ENCODE data around the gene POLR3E. TPM values are rescaled to one million over a fixed set of nuclear protein-coding genes. Genes with fewer than 3 reads are reported as not detected.

The POLR3E gene
- total RNA-seq, 1 experiment from 2014 or later: 69.8 TPM

- no peaks in the 10 kb centered on the region for H3K4me1 ChIP-seq (ENCODE audit: insufficient read depth, low read length, poor library complexity, severe bottlenecking)
- peak; percentile 81 for DNase-seq (ENCODE audit: low spot score)
- ChIA-PET CTCF (interaction anchor here (0.5 to 1.1 kb wide), 6 partner anchors 38 to 342 kb away, joined by 3 to 17 read pairs (median 4); no protein-coding TSS in a partner anchor), POLR2A (ENCODE audit: low non-redundant PET) (no interaction called here)
- no peak overlapping the region for H3K4me3 ChIP-seq (ENCODE audit: low read depth, low read length, poor library complexity, severe bottlenecking)
- H3K27ac ChIP-seq (ENCODE audit: low read depth, low read length, poor library complexity, severe bottlenecking): no peak overlapping the region
- intact Hi-C loops (cut with micrococcal nuclease; ENCODE audit: unreplicated experiment): loop anchor here (5.0 kb wide), 2 partner anchors 754 to 1164 kb away; partner anchors contain the start of gene LDAF1
- no peaks in the 10 kb centered on the region for H3K9me3 ChIP-seq (ENCODE audit: low read depth, low read length, poor library complexity, severe bottlenecking)
- H3K36me3 ChIP-seq (ENCODE audit: insufficient read depth, low read length, poor library complexity, severe bottlenecking): peaks cover 39% of the 10 kb centered on the region
- TF ChIP-seq CTCF (conservative IDR thresholded peaks at IDR 0.05; ENCODE audit: low read depth, low read length) (peak; percentile 98), EZH2 (IDR thresholded peaks at IDR 0.05; ENCODE audit: borderline replicate concordance, low read depth, low read length, poor library complexity, severe bottlenecking) (no peak)
- no TSS peak for BruUV-seq (replicated peaks)
- H3K27me3 ChIP-seq (replicated peaks; ENCODE audit: insufficient read depth, low read depth, low read length, poor library complexity): no peaks in the 10 kb centered on the region
Observed at GRCh38 chr16:22321340-22322001, 24.3 kb downstream of the POLR3E start.

DNA sequence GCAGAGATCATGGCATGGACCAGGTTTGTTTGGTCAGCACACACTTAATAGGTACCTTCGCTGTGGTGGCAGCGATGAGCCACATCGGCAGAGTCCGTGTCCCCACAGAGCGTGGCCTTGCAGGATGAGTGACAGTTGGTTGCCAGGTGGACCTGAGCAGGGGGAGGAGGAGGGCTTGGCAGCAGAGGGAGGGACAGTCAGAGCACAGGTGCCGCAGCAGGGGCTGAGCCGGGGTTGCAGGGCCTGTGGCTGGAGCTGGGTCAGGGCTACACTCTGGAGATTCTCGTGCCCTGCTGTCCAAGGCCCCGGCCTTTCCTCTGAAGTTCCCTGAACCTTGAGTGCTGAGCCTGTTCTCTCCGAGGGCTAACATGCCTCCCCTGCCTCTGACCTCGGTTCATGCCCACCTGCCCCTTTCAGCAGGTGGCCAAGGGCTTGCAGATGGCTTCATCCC is 24.8 kb downstream of the POLR3E start:
- BruUV-seq (replicated peaks): no TSS peak
- Histone ChIP-seq H3K9me3 (ENCODE audit: low read depth, low read length, poor library complexity, severe bottlenecking) (no peaks in the 10 kb centered on the region), H3K27me3 (replicated peaks; ENCODE audit: insufficient read depth, low read depth, low read length, poor library complexity) (no peaks in the 10 kb centered on the region), H3K4me1 (ENCODE audit: insufficient read depth, low read length, poor library complexity, severe bottlenecking) (no peaks in the 10 kb centered on the region), H3K36me3 (ENCODE audit: insufficient read depth, low read length, poor library complexity, severe bottlenecking) (peaks cover 41% of the 10 kb centered on the region), H3K27ac (ENCODE audit: low read depth, low read length, poor library complexity, severe bottlenecking) (no peak overlapping the region), H3K4me3 (ENCODE audit: low read depth, low read length, poor library complexity, severe bottlenecking) (no peak overlapping the region)
- TF ChIP-seq EZH2 (IDR thresholded peaks at IDR 0.05; ENCODE audit: borderline replicate concordance, low read depth, low read length, poor library complexity, severe bottlenecking): no peak
- DNase-seq (ENCODE audit: low spot score): no peak
- intact Hi-C loops (cut with micrococcal nuclease; ENCODE audit: unreplicated experiment): loop anchor here (5.0 kb wide), 2 partner anchors 755 to 1165 kb away; partner anchors contain the start of gene LDAF1
- ChIA-PET POLR2A (ENCODE audit: low non-redundant PET) (no interaction called here), CTCF (no interaction called here)

- Histone ChIP-seq H3K27me3 (replicated peaks; ENCODE audit: insufficient read depth, low read depth, low read length, poor library complexity) (no peaks in the 10 kb centered on the region), H3K4me1 (ENCODE audit: insufficient read depth, low read length, poor library complexity, severe bottlenecking) (no peaks in the 10 kb centered on the region), H3K27ac (ENCODE audit: low read depth, low read length, poor library complexity, severe bottlenecking) (no peak overlapping the region), H3K36me3 (ENCODE audit: insufficient read depth, low read length, poor library complexity, severe bottlenecking) (peaks cover 37% of the 10 kb centered on the region), H3K9me3 (ENCODE audit: low read depth, low read length, poor library complexity, severe bottlenecking) (no peaks in the 10 kb centered on the region), H3K4me3 (ENCODE audit: low read depth, low read length, poor library complexity, severe bottlenecking) (no peak overlapping the region)
- intact Hi-C loops (cut with micrococcal nuclease; ENCODE audit: unreplicated experiment): loop anchor here (5.0 kb wide), 2 partner anchors 755 to 1165 kb away; partner anchors contain the start of gene LDAF1
- BruUV-seq (replicated peaks): no TSS peak
- TF ChIP-seq EZH2 (IDR thresholded peaks at IDR 0.05; ENCODE audit: borderline replicate concordance, low read depth, low read length, poor library complexity, severe bottlenecking): no peak
- TF ChIP-seq CTCF (conservative IDR thresholded peaks at IDR 0.05; ENCODE audit: low read depth, low read length): no peak
- POLR2A ChIA-PET (ENCODE audit: low non-redundant PET): no interaction called here
- DNase-seq (ENCODE audit: low spot score): no peak
- CTCF ChIA-PET: no interaction called here
Observed at GRCh38 chr16:22322741-22323140, 25.5 kb downstream of the POLR3E start.

Measured in A673 (cell line).